ENCODE data around the gene CHERP.

DNA sequence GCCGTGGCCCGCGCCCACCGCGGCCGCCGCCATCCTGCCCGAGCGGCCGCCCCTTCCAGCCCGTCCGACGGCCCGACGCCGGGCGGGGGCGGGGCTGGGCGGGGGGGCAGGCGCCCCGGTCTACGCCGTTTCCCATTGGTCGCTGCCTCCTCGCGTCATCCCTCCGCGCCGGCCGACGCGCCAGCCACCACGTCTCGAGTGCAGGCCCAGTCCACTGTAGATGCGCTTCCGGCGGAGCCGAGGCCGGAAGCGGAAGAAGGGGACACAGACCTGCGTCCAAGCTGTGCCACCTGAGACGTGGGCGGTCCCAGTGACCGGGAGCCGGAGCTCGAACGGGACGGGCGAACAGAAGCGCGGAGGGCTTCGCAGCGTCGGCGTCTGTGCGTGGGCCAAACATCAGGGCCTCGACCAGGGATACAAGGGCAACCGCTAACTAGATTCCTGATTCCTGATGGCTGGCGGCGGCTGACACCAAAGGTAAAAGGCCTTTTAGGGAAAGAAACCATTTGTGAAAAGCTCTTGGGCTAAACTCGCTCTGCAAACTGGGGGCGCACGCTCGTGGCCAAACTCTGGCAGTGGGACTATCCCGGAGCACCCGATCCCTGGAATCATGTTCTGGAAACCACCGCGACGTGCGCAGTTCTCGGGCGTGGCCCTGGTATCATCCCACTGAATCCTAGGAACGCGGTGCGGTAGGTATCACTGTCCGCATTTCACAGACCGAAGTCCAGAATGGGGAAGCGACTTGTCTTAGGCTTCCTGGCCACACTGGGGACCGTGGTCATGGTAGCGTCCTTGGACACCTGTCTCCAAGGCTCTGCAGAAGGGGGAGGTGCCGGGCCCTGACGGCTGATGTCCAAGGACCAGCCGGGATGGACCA lies 30.3 kb upstream of the CHERP start, which contains the start of gene SLC35E1:
- TF ChIP-seq POLR2A (IDR thresholded peaks at IDR 0.05) = peak; percentile 20 to 85
- TF ChIP-seq, protein P1, sequence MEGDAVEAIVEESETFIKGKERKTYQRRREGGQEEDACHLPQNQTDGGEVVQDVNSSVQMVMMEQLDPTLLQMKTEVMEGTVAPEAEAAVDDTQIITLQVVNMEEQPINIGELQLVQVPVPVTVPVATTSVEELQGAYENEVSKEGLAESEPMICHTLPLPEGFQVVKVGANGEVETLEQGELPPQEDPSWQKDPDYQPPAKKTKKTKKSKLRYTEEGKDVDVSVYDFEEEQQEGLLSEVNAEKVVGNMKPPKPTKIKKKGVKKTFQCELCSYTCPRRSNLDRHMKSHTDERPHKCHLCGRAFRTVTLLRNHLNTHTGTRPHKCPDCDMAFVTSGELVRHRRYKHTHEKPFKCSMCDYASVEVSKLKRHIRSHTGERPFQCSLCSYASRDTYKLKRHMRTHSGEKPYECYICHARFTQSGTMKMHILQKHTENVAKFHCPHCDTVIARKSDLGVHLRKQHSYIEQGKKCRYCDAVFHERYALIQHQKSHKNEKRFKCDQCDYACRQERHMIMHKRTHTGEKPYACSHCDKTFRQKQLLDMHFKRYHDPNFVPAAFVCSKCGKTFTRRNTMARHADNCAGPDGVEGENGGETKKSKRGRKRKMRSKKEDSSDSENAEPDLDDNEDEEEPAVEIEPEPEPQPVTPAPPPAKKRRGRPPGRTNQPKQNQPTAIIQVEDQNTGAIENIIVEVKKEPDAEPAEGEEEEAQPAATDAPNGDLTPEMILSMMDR (IDR thresholded peaks at IDR 0.05) = peak in 1 of 5 experiments; percentile 46
- TF ChIP-seq EP300 (IDR thresholded peaks at IDR 0.05) = peak; percentile 96 to 98
